PC-9 (cell line): ENCODE measurements around the gene ACER2. TPM values are rescaled to one million over a fixed set of nuclear protein-coding genes. Genes with fewer than 3 reads are reported as not detected.

Experiments used
- BruUV-seq: library from RNA; stranded (reverse); fragments of 400-500 nt; replicated peaks from 2 replicates; lab custom pipeline; 2021; lab: Mats Ljungman, UMichigan
- CTCF ChIA-PET: fragments of 300-600 bp; sonication (Branson Sonifier 250); formaldehyde crosslinking; loops from one replicate; lab custom pipeline; 2022; ENCODE audit warnings: antibody characterized with exemption; lab: Charles Lee
- POLR2A ChIA-PET: fragments of 300-600 bp; sonication (Branson Sonifier 250); formaldehyde crosslinking; loops from one replicate; lab custom pipeline; 2022; ENCODE audit warnings: antibody characterized with exemption; ENCODE audit not compliant: unreplicated experiment; lab: Charles Lee
- DNase-seq, 2 experiments: peaks; one replicate each; pipeline versions ENCODE4 v3.0.0 to v3.0.0-alpha.2; 2015 to 2022; ENCODE audit warnings: mixed read lengths in 1 of 2
- H2AFZ ChIP-seq: fragments of 200-600 bp; sonication (generic); 2 replicates; pipeline ENCODE4 v1.8.1; 2017; ENCODE audit warnings: antibody characterized with exemption
- H3F3A ChIP-seq: fragments of 200-600 bp; sonication (generic); 2 replicates; pipeline ENCODE4 v1.8.1; 2017; ENCODE audit warnings: antibody characterized with exemption, mild to moderate bottlenecking, low read depth; ENCODE audit not compliant: insufficient read depth
- H3K27ac ChIP-seq: fragments of 200-600 bp; sonication (generic); 2 replicates; pipeline ENCODE4 v1.6.1; 2016; ENCODE audit warnings: mixed run types
- H3K27me3 ChIP-seq: fragments of 200-600 bp; sonication (generic); 2 replicates; pipeline ENCODE4 v1.6.1; 2016; ENCODE audit warnings: low read depth, mixed run types; ENCODE audit not compliant: insufficient read depth
- H3K36me3 ChIP-seq: fragments of 200-600 bp; sonication (generic); 2 replicates; pipeline ENCODE4 v1.6.1; 2016; ENCODE audit warnings: low read depth, mixed run types
- H3K4me1 ChIP-seq: fragments of 200-600 bp; sonication (generic); replicated peaks from 2 replicates; pipeline ENCODE4 v1.6.1; 2016; ENCODE audit warnings: mixed run types; ENCODE audit not compliant: insufficient read depth
- H3K4me2 ChIP-seq: fragments of 200-600 bp; sonication (generic); 2 replicates; pipeline ENCODE4 v1.6.1; 2017; ENCODE audit warnings: mixed run types
- H3K4me3 ChIP-seq: fragments of 200-600 bp; sonication (generic); 2 replicates; pipeline ENCODE4 v1.6.1; 2016; ENCODE audit warnings: mixed run types
- H3K79me2 ChIP-seq: fragments of 200-600 bp; sonication (generic); 2 replicates; pipeline ENCODE4 v1.6.1; 2017; ENCODE audit warnings: low read depth, mixed run types
- H3K9me2 ChIP-seq: fragments of 200-600 bp; sonication (generic); 2 replicates; pipeline ENCODE4 v1.8.1; 2017; ENCODE audit warnings: mild to moderate bottlenecking; ENCODE audit not compliant: insufficient read depth
- H3K9me3 ChIP-seq: fragments of 200-600 bp; sonication (generic); 2 replicates; pipeline ENCODE4 v1.8.1; 2016; ENCODE audit warnings: low read depth; ENCODE audit not compliant: insufficient read depth
- H4K20me1 ChIP-seq: fragments of 200-600 bp; sonication (generic); 2 replicates; pipeline ENCODE4 v1.8.1; 2017; ENCODE audit not compliant: insufficient read depth
- EZH2 ChIP-seq: fragments of 200-600 bp; sonication (generic); IDR thresholded peaks from 2 replicates; pipeline ENCODE4 v1.8.0; 2017; ENCODE audit warnings: antibody characterized with exemption, low read depth
- intact Hi-C: fragments of 100-400 bp; cut with micrococcal nuclease; formaldehyde crosslinking; loops from one replicate; pipeline ENCODE4 v1.10.0; 2022; ENCODE audit not compliant: unreplicated experiment
- total RNA-seq: library from RNA; stranded (reverse); gene quantifications from 2 replicates; pipeline ENCODE4 v1.2.3, GENCODE V29; 2021
- TF ChIP-seq, protein P1 (sequence below): fragments of 200-600 bp; sonication (generic); conservative IDR thresholded peaks from 2 replicates; pipeline ENCODE4 v1.6.1; 2017; ENCODE audit warnings: mixed run types, antibody characterized with exemption, mild to moderate bottlenecking, moderate library complexity

Gene ACER2
- total RNA-seq, 1 experiment from 2014 or later, result 4.3 TPM

DNA sequence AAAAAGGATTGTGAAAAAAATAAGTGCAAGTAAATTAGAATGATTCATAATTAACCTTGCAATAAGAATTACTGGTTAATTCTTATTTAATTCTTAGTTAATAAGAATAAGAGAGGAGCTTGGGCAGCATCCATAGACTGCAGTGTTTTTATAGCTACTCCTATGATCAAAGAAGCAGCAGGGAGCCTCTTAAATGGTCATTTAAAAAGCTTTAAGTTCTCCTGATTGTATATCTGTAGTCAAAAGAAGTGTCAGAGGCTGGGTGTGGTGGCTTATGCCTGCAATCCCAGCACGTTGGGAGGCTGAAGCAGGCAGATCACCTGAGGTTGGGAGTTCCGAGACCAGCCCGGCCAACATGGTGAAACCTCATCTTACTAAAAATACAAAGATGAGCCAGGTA is 14.4 kb downstream of the ACER2 start:
- H3K4me1 ChIP-seq, result 0 out of 2 replicates have a peak, but pooled peaks cover 3% of the 10 kb centered on the region
- intact Hi-C loops, result no loop called here
- no peaks in the 10 kb centered on the region for H3K79me2 ChIP-seq
- H3K27ac ChIP-seq, result no peak overlapping the region
- TF ChIP-seq, protein P1, sequence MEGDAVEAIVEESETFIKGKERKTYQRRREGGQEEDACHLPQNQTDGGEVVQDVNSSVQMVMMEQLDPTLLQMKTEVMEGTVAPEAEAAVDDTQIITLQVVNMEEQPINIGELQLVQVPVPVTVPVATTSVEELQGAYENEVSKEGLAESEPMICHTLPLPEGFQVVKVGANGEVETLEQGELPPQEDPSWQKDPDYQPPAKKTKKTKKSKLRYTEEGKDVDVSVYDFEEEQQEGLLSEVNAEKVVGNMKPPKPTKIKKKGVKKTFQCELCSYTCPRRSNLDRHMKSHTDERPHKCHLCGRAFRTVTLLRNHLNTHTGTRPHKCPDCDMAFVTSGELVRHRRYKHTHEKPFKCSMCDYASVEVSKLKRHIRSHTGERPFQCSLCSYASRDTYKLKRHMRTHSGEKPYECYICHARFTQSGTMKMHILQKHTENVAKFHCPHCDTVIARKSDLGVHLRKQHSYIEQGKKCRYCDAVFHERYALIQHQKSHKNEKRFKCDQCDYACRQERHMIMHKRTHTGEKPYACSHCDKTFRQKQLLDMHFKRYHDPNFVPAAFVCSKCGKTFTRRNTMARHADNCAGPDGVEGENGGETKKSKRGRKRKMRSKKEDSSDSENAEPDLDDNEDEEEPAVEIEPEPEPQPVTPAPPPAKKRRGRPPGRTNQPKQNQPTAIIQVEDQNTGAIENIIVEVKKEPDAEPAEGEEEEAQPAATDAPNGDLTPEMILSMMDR, result no peak
- no peak for TF ChIP-seq EZH2
- no peak overlapping the region for H2AFZ ChIP-seq
- H3K27me3 ChIP-seq, result no peaks in the 10 kb centered on the region
- H3K36me3 ChIP-seq, result 0 out of 2 replicates have a peak, but pooled peaks cover 2% of the 10 kb centered on the region
- no peaks in the 10 kb centered on the region for H3F3A ChIP-seq
- no peak for DNase-seq
- no TSS peak for BruUV-seq
- ChIA-PET CTCF (no interaction called here), POLR2A (no interaction called here)
- H3K9me3 ChIP-seq, result no peaks in the 10 kb centered on the region
- no peak overlapping the region for H3K4me3 ChIP-seq
- H3K4me2 ChIP-seq, result no peak overlapping the region
- no peaks in the 10 kb centered on the region for H4K20me1 ChIP-seq
- no peaks in the 10 kb centered on the region for H3K9me2 ChIP-seq

DNA sequence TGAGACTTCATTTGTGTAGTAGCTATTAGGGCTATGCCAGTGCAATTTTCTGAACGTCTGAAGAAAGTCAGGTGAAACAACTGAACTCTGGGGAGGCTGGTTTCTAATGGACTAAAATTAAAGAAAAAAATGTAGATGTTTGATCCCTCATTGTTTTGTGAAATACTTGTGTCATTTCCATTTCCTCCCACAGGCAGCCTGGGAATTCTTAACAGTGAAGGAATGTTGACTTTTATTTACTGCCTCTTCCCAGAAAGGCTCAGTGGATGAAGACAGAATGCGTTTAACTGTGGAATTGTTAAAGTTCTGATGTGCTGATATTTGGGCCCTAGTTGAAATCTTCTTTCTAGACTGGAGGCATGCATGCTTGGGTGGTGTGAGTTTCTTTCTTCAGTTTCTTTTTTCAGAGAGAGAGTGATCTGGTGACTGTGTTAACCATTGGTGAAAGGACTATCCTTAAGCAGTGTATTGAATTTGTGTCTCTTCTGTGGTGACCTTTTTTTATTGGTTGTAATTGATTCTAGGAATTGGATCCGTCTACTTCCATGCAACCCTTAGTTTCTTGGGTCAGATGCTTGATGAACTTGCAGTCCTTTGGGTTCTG is 15.5 kb downstream of the ACER2 start:
- no peak for DNase-seq
- TF ChIP-seq EZH2, result no peak
- TF ChIP-seq, protein P1, result no peak
- H3K4me2 ChIP-seq, result no peak overlapping the region
- POLR2A ChIA-PET, result no interaction called here
- 0 out of 2 replicates have a peak, but pooled peaks cover 2% of the 10 kb centered on the region for H3K36me3 ChIP-seq
- no peaks in the 10 kb centered on the region for H3F3A ChIP-seq
- no peak overlapping the region for H3K4me3 ChIP-seq
- CTCF ChIA-PET, result no interaction called here
- no peaks in the 10 kb centered on the region for H4K20me1 ChIP-seq
- H3K27ac ChIP-seq, result no peak overlapping the region
- no peak overlapping the region for H2AFZ ChIP-seq
- no TSS peak for BruUV-seq
- no peaks in the 10 kb centered on the region for H3K9me3 ChIP-seq
- H3K9me2 ChIP-seq, result no peaks in the 10 kb centered on the region
- H3K79me2 ChIP-seq, result no peaks in the 10 kb centered on the region
- intact Hi-C loops, result no loop called here
- H3K27me3 ChIP-seq, result no peaks in the 10 kb centered on the region
- 0 out of 2 replicates have a peak, but pooled peaks cover 3% of the 10 kb centered on the region for H3K4me1 ChIP-seq

DNA sequence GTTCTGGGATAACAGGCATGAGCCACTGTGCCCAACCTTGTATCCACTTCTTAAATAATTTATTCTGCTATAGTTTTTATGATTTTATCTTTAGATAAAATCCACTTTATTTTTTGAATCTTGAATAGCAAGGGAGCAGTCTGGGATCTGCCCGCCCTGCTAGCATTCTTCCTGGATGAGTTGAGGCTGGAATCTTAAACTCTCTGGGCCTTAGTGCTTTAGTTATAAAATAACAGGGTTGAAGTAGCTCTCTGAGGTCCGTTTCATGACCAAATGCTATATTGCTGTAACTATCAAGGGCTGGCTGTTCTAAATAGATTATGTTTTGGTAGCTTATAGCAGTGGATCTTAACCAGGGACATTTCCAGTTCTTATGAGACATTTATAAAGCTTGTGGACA is 20.8 kb downstream of the ACER2 start:
- no peaks in the 10 kb centered on the region for H3K79me2 ChIP-seq
- BruUV-seq, result no TSS peak
- no peak overlapping the region for H3K4me3 ChIP-seq
- ChIA-PET CTCF (no interaction called here), POLR2A (no interaction called here)
- no peaks in the 10 kb centered on the region for H3F3A ChIP-seq
- H3K4me2 ChIP-seq, result no peak overlapping the region
- no peaks in the 10 kb centered on the region for H3K9me3 ChIP-seq
- H3K9me2 ChIP-seq, result no peaks in the 10 kb centered on the region
- no peak overlapping the region for H3K27ac ChIP-seq
- 0 out of 2 replicates have a peak, but pooled peaks cover 2% of the 10 kb centered on the region for H3K36me3 ChIP-seq
- H3K4me1 ChIP-seq, result no peaks in the 10 kb centered on the region
- no peak for TF ChIP-seq EZH2
- TF ChIP-seq, protein P1, result no peak
- intact Hi-C loops, result no loop called here
- no peaks in the 10 kb centered on the region for H4K20me1 ChIP-seq
- DNase-seq, result no peak
- no peaks in the 10 kb centered on the region for H3K27me3 ChIP-seq
- H2AFZ ChIP-seq, result no peak overlapping the region
